MM.1S (cell line): ENCODE measurements around the gene ARHGAP26.

ENCODE experiments used
- EZH2phosphoT487 ChIP-seq: fragments of 300-600 bp; sonication (generic); IDR thresholded peaks from 2 replicates; pipeline ENCODE4 v1.6.1; 2018; ENCODE audit warnings: antibody characterized with exemption, low read length
- TF ChIP-seq, protein P1 (sequence below): fragments of 300-600 bp; sonication (generic); IDR thresholded peaks from 2 replicates; pipeline ENCODE4 v1.5.1; 2016; ENCODE audit warnings: antibody characterized with exemption, low read length, mixed read lengths

DNA sequence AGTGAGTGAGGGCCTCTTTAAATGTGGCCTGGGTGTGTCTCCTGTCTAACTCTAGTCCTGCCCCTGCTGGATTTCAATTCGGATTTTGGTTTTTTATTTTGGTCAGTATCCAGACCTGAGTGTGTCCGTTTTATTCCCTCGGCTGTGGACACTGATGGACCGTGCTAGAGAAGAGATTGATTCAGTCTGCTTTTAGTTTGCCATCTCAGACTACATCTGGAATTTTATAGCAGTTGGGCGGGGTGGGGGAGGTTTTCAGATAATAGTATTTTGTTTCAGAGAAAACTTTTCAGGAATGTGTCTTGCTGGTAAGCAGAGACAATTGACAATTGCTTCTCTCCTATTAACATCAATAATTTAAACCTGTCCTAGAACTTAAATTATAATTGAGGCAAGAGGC is 308.1 kb downstream of the ARHGAP26 start:
- no peak for TF ChIP-seq EZH2phosphoT487
- TF ChIP-seq, protein P1, sequence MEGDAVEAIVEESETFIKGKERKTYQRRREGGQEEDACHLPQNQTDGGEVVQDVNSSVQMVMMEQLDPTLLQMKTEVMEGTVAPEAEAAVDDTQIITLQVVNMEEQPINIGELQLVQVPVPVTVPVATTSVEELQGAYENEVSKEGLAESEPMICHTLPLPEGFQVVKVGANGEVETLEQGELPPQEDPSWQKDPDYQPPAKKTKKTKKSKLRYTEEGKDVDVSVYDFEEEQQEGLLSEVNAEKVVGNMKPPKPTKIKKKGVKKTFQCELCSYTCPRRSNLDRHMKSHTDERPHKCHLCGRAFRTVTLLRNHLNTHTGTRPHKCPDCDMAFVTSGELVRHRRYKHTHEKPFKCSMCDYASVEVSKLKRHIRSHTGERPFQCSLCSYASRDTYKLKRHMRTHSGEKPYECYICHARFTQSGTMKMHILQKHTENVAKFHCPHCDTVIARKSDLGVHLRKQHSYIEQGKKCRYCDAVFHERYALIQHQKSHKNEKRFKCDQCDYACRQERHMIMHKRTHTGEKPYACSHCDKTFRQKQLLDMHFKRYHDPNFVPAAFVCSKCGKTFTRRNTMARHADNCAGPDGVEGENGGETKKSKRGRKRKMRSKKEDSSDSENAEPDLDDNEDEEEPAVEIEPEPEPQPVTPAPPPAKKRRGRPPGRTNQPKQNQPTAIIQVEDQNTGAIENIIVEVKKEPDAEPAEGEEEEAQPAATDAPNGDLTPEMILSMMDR: no peak
